ENCODE data around the gene ENTPD2. TPM values are rescaled to one million over a fixed set of nuclear protein-coding genes. Genes with fewer than 3 reads are reported as not detected.
A peak's percentile ranks its signal among the peaks of the same experiment; 100 is the strongest.

Gene ENTPD2
- total RNA-seq, 4 donors from 2014 or later, result 0.42 to 1.2 (median 1.0) TPM

DNA sequence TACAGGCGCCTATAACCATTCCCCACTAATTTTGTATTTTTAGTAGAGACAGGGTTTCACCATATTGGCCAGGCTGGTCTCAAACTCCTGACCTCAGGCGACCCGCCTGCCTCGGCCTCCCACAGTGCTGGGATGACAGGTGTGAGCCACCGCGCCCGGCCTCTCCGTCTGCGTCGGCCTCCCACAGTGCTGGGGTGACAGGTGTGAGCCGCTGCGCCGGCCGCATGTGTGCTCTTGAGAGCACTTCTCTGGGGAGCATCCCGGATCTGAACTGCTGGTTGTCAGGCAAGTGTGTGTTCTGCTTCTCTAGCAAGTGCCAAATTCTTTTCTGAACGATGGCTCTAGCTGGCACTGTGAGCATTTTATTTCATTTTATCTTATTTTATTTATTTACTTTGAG lies 3.7 kb upstream of the ENTPD2 start:
- no peak for DNase-seq (ENCODE audit: extremely low spot score)
- intact Hi-C loops (cut with DNase I), result no loop called here
- peaks cover 7 to 19% (median 11%) of the 10 kb centered on the region in 4 donors for H3K27me3 ChIP-seq
- no peak overlapping the region for H3K27ac ChIP-seq (replicated peaks in 1 of 4)
- no peaks in the 10 kb centered on the region for H3K9me3 ChIP-seq
- no peaks in the 10 kb centered on the region for H3K36me3 ChIP-seq
- WGBS, result 54% methylated on average over 16 of the region's 16 CpGs
- H3K4me3 ChIP-seq, result no peak overlapping the region
- peaks cover 31 to 56% (median 55%) of the 10 kb centered on the region in 4 donors for H3K4me1 ChIP-seq
- no peak for TF ChIP-seq EP300 (IDR thresholded peaks at IDR 0.05)
- no peak for TF ChIP-seq POLR2AphosphoS5 (IDR thresholded peaks at IDR 0.05)

DNA sequence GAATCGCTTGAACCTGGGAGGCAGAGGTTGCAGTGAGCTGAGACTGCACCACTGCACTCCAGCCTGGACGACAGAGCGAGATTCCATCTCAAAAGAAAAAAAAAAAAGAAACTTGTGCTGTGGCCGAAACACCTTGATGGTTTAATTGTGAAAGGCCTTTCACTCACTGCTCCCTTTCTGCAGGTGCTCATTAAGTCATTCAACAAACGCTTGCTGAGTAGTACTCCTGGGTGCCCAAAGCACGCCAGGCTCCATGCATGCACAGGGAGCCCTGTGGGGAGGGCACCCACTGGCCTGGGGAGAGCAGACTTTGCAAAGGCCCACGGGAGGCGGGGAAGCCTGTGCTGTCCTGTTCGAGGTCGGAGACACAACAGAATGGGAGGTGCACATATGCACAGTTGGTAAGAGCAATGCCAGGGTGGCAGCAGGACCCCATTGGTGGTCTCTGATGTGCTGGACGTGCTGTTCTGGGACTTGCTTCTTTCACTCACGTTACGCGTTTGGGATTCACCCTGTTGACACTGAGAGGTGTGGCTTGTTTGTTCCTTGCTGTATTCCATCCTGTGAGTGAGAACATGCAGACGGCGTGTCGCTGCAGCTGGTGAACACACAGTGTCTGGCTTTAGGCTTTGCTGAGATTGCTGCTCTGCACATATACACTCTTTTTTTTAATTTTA lies 3.0 kb upstream of the ENTPD2 start:
- DNase-seq (ENCODE audit: extremely low spot score), result no peak
- Histone ChIP-seq H3K9me3 (no peaks in the 10 kb centered on the region), H3K36me3 (no peaks in the 10 kb centered on the region), H3K27me3 (peaks cover 7 to 26% (median 18%) of the 10 kb centered on the region in 4 donors), H3K4me3 (no peak overlapping the region), H3K4me1 (peaks cover 31 to 56% (median 55%) of the 10 kb centered on the region in 4 donors), H3K27ac (replicated peaks in 1 of 4) (no peak overlapping the region)
- TF ChIP-seq POLR2AphosphoS5 (IDR thresholded peaks at IDR 0.05) (peak in 1 of 2 donors; percentile 6), EP300 (IDR thresholded peaks at IDR 0.05) (no peak)
- WGBS, result 71% methylated on average over 17 of the region's 17 CpGs
- intact Hi-C loops (cut with DNase I), result no loop called here

DNA sequence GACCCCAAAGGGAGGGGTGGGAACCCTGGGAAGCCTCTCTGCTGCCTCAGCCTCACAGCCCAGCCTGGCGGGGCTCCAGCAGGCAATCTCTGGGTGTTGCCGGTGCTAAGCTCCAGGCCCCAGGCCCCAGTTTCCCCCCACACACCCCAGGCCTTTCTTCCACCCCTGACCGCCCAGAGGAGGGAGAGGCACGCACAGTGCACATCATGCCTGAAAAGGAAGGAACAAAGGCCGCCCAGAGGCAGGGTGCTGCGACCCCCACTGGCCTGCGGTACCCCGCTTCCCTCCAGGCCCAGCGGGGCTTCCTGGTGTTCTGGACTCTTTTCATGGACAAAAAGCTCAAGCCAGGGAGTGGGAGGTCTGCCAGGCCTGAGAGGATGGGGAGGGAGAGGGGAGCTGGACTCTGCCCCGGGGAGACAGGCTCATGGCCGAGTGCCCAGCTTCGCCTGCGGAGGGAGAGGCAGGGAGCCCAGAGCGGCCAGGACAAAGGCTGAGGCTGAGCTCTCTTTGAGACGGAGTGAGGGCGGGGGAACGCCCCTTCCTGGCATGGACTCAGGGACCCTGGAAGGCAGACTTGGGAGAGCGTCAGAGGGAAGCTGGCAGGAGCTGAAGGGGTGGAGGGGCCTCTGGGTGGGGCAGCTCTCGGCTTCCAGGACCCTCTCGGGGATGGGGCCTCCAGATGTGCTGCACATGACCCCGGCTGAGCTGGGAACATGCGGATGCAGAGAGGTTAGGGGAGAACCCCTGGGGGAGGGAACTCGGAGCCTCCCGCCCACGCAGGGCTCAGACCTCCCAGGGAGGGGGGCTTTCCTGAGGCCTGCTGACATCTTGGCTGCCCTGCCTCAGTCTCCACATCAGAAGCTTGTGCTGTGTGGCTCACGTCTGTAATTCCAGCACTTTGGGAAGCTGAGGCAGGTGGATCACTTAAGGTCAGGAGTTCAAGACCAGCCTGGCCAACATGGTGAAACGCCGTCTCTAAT lies 1.8 kb upstream of the ENTPD2 start:
- Histone ChIP-seq H3K4me1 (peaks cover 31 to 56% (median 55%) of the 10 kb centered on the region in 4 donors), H3K27me3 (peaks cover 7 to 38% (median 24%) of the 10 kb centered on the region in 4 donors), H3K27ac (replicated peaks in 1 of 4) (peak overlapping the region; percentile 59 to 73 (median 64)), H3K4me3 (peak overlapping the region in 2 of 4 donors; percentile 8 to 22), H3K36me3 (no peaks in the 10 kb centered on the region), H3K9me3 (no peaks in the 10 kb centered on the region)
- intact Hi-C loops (cut with DNase I), result no loop called here
- WGBS, result 36% methylated on average over 8 of the region's 28 CpGs
- TF ChIP-seq POLR2AphosphoS5 (IDR thresholded peaks at IDR 0.05), result peak in 1 of 2 donors; percentile 39
- no peak for TF ChIP-seq EP300 (IDR thresholded peaks at IDR 0.05)
- no peak for TF ChIP-seq POLR2A (IDR thresholded peaks at IDR 0.05; ENCODE audit: low read depth)
- TF ChIP-seq, protein P1, sequence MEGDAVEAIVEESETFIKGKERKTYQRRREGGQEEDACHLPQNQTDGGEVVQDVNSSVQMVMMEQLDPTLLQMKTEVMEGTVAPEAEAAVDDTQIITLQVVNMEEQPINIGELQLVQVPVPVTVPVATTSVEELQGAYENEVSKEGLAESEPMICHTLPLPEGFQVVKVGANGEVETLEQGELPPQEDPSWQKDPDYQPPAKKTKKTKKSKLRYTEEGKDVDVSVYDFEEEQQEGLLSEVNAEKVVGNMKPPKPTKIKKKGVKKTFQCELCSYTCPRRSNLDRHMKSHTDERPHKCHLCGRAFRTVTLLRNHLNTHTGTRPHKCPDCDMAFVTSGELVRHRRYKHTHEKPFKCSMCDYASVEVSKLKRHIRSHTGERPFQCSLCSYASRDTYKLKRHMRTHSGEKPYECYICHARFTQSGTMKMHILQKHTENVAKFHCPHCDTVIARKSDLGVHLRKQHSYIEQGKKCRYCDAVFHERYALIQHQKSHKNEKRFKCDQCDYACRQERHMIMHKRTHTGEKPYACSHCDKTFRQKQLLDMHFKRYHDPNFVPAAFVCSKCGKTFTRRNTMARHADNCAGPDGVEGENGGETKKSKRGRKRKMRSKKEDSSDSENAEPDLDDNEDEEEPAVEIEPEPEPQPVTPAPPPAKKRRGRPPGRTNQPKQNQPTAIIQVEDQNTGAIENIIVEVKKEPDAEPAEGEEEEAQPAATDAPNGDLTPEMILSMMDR (IDR thresholded peaks at IDR 0.05), result no peak
- no peak for DNase-seq (ENCODE audit: extremely low spot score)

DNA sequence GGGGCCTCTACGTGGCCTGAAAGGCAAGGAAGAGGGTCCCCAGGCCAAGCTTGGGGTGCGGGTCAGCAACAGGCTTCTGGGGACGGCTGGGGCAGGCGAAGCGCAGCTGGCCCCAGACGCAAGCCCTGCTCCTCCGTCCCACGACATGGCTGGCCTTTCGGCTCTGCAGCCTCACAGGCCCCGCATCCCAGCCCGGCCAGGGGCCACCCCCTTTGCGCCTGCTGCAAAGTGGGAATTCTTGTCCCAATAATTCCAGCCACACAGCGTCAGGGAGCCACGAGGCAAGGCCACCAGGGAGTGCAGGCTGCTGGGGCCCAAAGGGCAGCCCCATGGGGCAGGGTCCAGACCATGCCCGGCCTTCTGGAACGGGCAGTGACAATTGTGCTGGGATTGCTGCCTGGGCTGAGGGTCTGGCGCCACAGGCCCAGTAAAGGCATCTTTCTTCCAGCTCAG lies 1.1 kb upstream of the ENTPD2 start:
- no peak for DNase-seq (ENCODE audit: extremely low spot score)
- Histone ChIP-seq H3K27me3 (peaks cover 7 to 45% (median 24%) of the 10 kb centered on the region in 4 donors), H3K4me1 (peaks cover 31 to 56% (median 55%) of the 10 kb centered on the region in 4 donors), H3K9me3 (no peaks in the 10 kb centered on the region), H3K27ac (replicated peaks in 1 of 4) (peak overlapping the region; percentile 59 to 73 (median 64)), H3K36me3 (no peaks in the 10 kb centered on the region), H3K4me3 (no peak overlapping the region)
- TF ChIP-seq POLR2AphosphoS5 (IDR thresholded peaks at IDR 0.05) (no peak), POLR2A (IDR thresholded peaks at IDR 0.05; ENCODE audit: low read depth) (no peak), EP300 (IDR thresholded peaks at IDR 0.05) (no peak)
- TF ChIP-seq, protein P1 (IDR thresholded peaks at IDR 0.05), result no peak
- intact Hi-C loops (cut with DNase I), result no loop called here
- 72% methylated on average over 17 of the region's 17 CpGs for WGBS

DNA sequence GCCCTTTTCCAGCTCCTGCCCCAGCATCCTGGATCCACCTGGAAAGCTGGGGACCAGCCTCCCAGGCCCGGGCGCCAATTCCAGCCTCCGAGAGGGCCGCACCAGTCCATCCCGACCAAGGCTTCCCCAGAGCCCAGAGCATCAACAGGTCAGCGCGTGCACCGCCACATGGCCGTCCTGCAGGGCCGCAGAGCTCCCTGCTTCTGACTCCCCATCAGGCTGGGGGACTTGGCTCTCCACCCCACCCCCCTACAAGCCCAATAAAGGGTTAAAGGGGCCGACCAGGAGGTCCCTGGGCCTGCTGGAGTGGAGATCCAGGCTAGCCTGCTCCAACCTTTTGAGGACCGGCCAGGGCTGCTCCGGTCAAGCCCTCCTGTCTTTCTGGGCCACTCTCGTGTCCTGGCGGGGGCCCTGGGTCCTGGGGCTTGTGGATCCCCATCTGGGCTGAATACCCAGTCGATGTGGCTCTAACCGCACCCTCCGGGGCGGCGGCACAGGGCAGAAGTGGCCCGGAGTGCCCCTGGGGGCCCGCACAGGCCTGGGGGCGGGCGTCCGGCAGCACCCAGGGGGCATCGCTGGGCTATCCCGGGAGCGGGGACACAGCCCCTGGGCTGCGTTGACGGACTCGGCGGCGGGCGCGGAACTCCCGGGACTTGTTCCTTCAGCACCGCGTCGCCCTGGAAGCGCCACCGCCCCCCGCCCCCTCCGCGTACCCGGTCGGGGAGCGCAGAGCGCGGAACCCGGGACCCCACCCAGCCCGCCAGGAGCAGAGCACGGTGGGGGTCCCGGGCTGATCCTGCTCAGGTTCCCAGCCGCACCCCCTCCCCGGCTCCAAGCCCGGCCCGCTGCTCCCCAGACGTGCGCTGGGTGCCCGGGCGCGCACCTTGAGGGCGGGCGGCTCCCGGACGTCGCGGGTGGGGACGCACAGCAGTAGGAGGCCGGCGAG lies 590 bp downstream of the ENTPD2 start:
- no peak for DNase-seq (ENCODE audit: extremely low spot score)
- H3K9me3 ChIP-seq, result no peaks in the 10 kb centered on the region
- no peaks in the 10 kb centered on the region for H3K36me3 ChIP-seq
- H3K27me3 ChIP-seq, result peaks cover 7 to 62% (median 37%) of the 10 kb centered on the region in 4 donors
- WGBS, result 88% methylated on average over 8 of the region's 71 CpGs
- H3K4me3 ChIP-seq, result peak overlapping the region; percentile 38 to 60 (median 48)
- H3K4me1 ChIP-seq, result peaks cover 31 to 71% (median 69%) of the 10 kb centered on the region in 4 donors
- intact Hi-C loops (cut with DNase I), result no loop called here
- peak overlapping the region in 2 of 4 donors; percentile 59 to 73 for H3K27ac ChIP-seq (replicated peaks in 1 of 4)
- TF ChIP-seq POLR2A (IDR thresholded peaks at IDR 0.05; ENCODE audit: low read depth), result no peak
- TF ChIP-seq POLR2AphosphoS5 (IDR thresholded peaks at IDR 0.05), result no peak
- TF ChIP-seq, protein P1 (IDR thresholded peaks at IDR 0.05), result no peak
- no peak for TF ChIP-seq EP300 (IDR thresholded peaks at IDR 0.05)
